ENCODE results near the gene RAP1GAP. TPM values are rescaled to one million over a fixed set of nuclear protein-coding genes. Genes with fewer than 3 reads are reported as not detected.

Gene RAP1GAP
- total and polyA plus RNA-seq, 4 donors: 8.6 to 23.1 (median 11.3) TPM

DNA sequence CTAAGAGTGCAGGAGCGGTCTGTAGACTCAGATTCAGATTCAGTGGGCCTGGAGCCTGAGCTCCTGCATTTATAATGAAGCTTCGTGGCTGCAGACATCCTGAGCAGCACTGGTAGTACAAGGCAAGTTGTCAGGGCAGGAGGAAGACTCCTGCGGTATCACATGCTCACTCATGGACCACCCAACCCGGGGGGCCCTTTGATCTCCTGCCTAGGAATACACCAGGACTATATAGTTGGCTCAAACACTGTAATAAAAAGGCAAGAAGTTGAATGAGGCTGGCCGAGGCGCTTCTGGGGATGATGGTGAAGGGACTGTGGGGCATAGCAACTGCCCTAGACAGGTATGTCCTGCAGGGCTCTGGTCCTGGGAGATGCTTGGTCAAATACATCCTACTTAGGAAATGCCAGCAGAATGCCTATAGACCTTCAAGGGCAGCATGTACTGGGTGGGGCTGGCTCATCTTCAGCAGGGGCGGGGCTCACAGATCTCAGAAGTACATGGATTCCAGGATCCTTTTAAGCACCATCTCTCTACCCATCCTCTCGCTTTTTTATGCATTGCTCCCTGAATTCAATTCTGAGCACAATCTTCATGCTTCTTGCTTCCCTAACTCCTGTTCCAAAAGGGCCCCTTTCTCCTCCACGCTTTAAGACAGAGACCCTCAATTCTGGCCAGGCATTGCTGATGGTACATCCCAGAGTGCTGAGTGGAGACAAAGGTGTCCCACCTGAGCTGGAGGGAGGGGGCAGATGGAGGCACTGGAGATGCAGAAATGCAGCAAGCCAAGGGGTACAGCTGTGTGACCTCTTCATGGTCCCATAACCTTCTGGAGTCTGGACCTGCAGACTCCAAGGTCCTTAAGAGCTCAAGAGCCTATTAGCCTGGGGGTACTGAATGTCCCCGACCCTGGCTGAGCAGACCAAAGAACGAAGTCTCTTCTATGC lies 2.1 kb upstream of the RAP1GAP start (continued):
- TF ChIP-seq, protein P1, sequence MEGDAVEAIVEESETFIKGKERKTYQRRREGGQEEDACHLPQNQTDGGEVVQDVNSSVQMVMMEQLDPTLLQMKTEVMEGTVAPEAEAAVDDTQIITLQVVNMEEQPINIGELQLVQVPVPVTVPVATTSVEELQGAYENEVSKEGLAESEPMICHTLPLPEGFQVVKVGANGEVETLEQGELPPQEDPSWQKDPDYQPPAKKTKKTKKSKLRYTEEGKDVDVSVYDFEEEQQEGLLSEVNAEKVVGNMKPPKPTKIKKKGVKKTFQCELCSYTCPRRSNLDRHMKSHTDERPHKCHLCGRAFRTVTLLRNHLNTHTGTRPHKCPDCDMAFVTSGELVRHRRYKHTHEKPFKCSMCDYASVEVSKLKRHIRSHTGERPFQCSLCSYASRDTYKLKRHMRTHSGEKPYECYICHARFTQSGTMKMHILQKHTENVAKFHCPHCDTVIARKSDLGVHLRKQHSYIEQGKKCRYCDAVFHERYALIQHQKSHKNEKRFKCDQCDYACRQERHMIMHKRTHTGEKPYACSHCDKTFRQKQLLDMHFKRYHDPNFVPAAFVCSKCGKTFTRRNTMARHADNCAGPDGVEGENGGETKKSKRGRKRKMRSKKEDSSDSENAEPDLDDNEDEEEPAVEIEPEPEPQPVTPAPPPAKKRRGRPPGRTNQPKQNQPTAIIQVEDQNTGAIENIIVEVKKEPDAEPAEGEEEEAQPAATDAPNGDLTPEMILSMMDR (IDR thresholded peaks at IDR 0.05; ENCODE audit: low read depth, low read length, missing input control): no peak
- TF ChIP-seq HNF4G (IDR thresholded peaks at IDR 0.05): no peak
- no peak for TF ChIP-seq FOXA2 (IDR thresholded peaks at IDR 0.05)
- no peak for TF ChIP-seq HNF4A (conservative IDR thresholded peaks at IDR 0.05)
- TF ChIP-seq NR2F2 (IDR thresholded peaks at IDR 0.05): no peak

- Histone ChIP-seq H3K36me3 (ENCODE audit: control insufficient read depth in 4 of 4, insufficient read depth in 3 of 4, low read depth in 1 of 4, low read length in 3 of 4) (no peaks in the 10 kb centered on the region), H3K27ac (ENCODE audit: low read depth in 1 of 2, low read length in 2 of 2) (peak overlapping the region; percentile 39 to 74), H3K27me3 (ENCODE audit: control insufficient read depth in 4 of 4, insufficient read depth in 4 of 4, low read length in 3 of 4) (no peaks in the 10 kb centered on the region), H3K4me3 (ENCODE audit: low read depth in 1 of 3, low read length in 3 of 3) (no peak overlapping the region), H3K9ac (ENCODE audit: low read depth in 1 of 2, low read length in 2 of 2) (no peak overlapping the region), H3K4me1 (ENCODE audit: control insufficient read depth in 4 of 4, insufficient read depth in 4 of 4, low read length in 3 of 4) (peaks cover 20 to 47% (median 33%) of the 10 kb centered on the region in 4 donors), H3K9me3 (ENCODE audit: control insufficient read depth in 4 of 4, low read length in 3 of 4) (no peaks in the 10 kb centered on the region)
- WGBS: 63% methylated on average over 16 of the region's 16 CpGs
- no peak for DNase-seq (ENCODE audit: low spot score)
- TF ChIP-seq FOXA2 (IDR thresholded peaks at IDR 0.05): no peak
- TF ChIP-seq RAD21 (IDR thresholded peaks at IDR 0.05): no peak
- TF ChIP-seq RXRA (IDR thresholded peaks at IDR 0.05): no peak
- no peak for TF ChIP-seq TAF1 (conservative IDR thresholded peaks at IDR 0.05)
- no peak for TF ChIP-seq YY1 (IDR thresholded peaks at IDR 0.05)
These were observed 1.1 kb upstream of the RAP1GAP start for GRCh38 chr1:21670059-21670881.

- Histone ChIP-seq H3K9me3 (ENCODE audit: control insufficient read depth in 4 of 4, low read length in 3 of 4) (no peaks in the 10 kb centered on the region), H3K9ac (ENCODE audit: low read depth in 1 of 2, low read length in 2 of 2) (no peak overlapping the region), H3K4me1 (ENCODE audit: control insufficient read depth in 4 of 4, insufficient read depth in 4 of 4, low read length in 3 of 4) (peaks cover 20 to 47% (median 33%) of the 10 kb centered on the region in 4 donors), H3K4me3 (ENCODE audit: low read depth in 1 of 3, low read length in 3 of 3) (peak overlapping the region; percentile 53 to 68 (median 61)), H3K36me3 (ENCODE audit: control insufficient read depth in 4 of 4, insufficient read depth in 3 of 4, low read depth in 1 of 4, low read length in 3 of 4) (no peaks in the 10 kb centered on the region), H3K27me3 (ENCODE audit: control insufficient read depth in 4 of 4, insufficient read depth in 4 of 4, low read length in 3 of 4) (no peaks in the 10 kb centered on the region), H3K27ac (ENCODE audit: low read depth in 1 of 2, low read length in 2 of 2) (no peak overlapping the region)
- WGBS: 2% methylated on average over 25 of the region's 25 CpGs
- no peak for DNase-seq (ENCODE audit: low spot score)
- no peak for TF ChIP-seq YY1 (IDR thresholded peaks at IDR 0.05)
- TF ChIP-seq FOXA2 (IDR thresholded peaks at IDR 0.05): no peak
- TF ChIP-seq ATF3 (IDR thresholded peaks at IDR 0.05): no peak
- no peak for TF ChIP-seq HNF4G (IDR thresholded peaks at IDR 0.05)
- no peak for TF ChIP-seq RAD21 (IDR thresholded peaks at IDR 0.05)
- TF ChIP-seq, protein P2, sequence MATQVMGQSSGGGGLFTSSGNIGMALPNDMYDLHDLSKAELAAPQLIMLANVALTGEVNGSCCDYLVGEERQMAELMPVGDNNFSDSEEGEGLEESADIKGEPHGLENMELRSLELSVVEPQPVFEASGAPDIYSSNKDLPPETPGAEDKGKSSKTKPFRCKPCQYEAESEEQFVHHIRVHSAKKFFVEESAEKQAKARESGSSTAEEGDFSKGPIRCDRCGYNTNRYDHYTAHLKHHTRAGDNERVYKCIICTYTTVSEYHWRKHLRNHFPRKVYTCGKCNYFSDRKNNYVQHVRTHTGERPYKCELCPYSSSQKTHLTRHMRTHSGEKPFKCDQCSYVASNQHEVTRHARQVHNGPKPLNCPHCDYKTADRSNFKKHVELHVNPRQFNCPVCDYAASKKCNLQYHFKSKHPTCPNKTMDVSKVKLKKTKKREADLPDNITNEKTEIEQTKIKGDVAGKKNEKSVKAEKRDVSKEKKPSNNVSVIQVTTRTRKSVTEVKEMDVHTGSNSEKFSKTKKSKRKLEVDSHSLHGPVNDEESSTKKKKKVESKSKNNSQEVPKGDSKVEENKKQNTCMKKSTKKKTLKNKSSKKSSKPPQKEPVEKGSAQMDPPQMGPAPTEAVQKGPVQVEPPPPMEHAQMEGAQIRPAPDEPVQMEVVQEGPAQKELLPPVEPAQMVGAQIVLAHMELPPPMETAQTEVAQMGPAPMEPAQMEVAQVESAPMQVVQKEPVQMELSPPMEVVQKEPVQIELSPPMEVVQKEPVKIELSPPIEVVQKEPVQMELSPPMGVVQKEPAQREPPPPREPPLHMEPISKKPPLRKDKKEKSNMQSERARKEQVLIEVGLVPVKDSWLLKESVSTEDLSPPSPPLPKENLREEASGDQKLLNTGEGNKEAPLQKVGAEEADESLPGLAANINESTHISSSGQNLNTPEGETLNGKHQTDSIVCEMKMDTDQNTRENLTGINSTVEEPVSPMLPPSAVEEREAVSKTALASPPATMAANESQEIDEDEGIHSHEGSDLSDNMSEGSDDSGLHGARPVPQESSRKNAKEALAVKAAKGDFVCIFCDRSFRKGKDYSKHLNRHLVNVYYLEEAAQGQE (IDR thresholded peaks at IDR 0.05): no peak
- TF ChIP-seq SP1 (IDR thresholded peaks at IDR 0.05): no peak
- TF ChIP-seq FOXA1 (IDR thresholded peaks at IDR 0.05): no peak
- TF ChIP-seq, protein P1 (IDR thresholded peaks at IDR 0.05; ENCODE audit: low read depth, low read length, missing input control): no peak
- TF ChIP-seq, protein P3, sequence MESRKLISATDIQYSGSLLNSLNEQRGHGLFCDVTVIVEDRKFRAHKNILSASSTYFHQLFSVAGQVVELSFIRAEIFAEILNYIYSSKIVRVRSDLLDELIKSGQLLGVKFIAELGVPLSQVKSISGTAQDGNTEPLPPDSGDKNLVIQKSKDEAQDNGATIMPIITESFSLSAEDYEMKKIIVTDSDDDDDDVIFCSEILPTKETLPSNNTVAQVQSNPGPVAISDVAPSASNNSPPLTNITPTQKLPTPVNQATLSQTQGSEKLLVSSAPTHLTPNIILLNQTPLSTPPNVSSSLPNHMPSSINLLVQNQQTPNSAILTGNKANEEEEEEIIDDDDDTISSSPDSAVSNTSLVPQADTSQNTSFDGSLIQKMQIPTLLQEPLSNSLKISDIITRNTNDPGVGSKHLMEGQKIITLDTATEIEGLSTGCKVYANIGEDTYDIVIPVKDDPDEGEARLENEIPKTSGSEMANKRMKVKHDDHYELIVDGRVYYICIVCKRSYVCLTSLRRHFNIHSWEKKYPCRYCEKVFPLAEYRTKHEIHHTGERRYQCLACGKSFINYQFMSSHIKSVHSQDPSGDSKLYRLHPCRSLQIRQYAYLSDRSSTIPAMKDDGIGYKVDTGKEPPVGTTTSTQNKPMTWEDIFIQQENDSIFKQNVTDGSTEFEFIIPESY (IDR thresholded peaks at IDR 0.05): no peak
- TF ChIP-seq JUND (IDR thresholded peaks at IDR 0.05): no peak
These were observed 253 bp downstream of the RAP1GAP start for GRCh38 chr1:21668951-21669257.

All from liver (tissue), 9 donors.